Kasumi-1 (cell line): ENCODE data around the gene PLA1A.
A peak's percentile ranks its signal among the peaks of the same experiment; 100 is the strongest.

ENCODE experiments used
- DNase-seq, 2 experiments: peaks; one replicate each; lab custom pipeline; 2025; lab: John Stamatoyannopoulos, UW

PLA1A gene

GRCh38 chr3:119608405-119609000, 10.8 kb downstream of the PLA1A start:
- DNase-seq: no peak

- DNase-seq: no peak
Measured at GRCh38 chr3:119609301-119609700, 11.6 kb downstream of the PLA1A start.

GRCh38 chr3:119611664-119612063, 14.0 kb downstream of the PLA1A start:
- DNase-seq: no peak

GRCh38 chr3:119613201-119613600, 15.5 kb downstream of the PLA1A start:
- no peak for DNase-seq

- DNase-seq: no peak
Measured at GRCh38 chr3:119613872-119614271, 16.2 kb downstream of the PLA1A start.

GRCh38 chr3:119616056-119616455, 18.4 kb downstream of the PLA1A start:
- no peak for DNase-seq

GRCh38 chr3:119619094-119619493, 21.4 kb downstream of the PLA1A start:
- DNase-seq: no peak

- DNase-seq: no peak
Measured at GRCh38 chr3:119620899-119621298, 23.2 kb downstream of the PLA1A start.

- no peak for DNase-seq
Measured at GRCh38 chr3:119624002-119624720, 26.5 kb downstream of the PLA1A start.

- DNase-seq: no peak
Measured at GRCh38 chr3:119625451-119626153, 27.9 kb downstream of the PLA1A start.

GRCh38 chr3:119626196-119626595, 28.5 kb downstream of the PLA1A start:
- DNase-seq: no peak

GRCh38 chr3:119627461-119627860, 29.8 kb downstream of the PLA1A start:
- peak; percentile 39 to 41 for DNase-seq

- no peak for DNase-seq
Measured at GRCh38 chr3:119628390-119628789, 30.7 kb downstream of the PLA1A start.

- no peak for DNase-seq
Measured at GRCh38 chr3:119628816-119629445, 31.2 kb downstream of the PLA1A start.

GRCh38 chr3:119630128-119630879, 32.6 kb downstream of the PLA1A start:
- no peak for DNase-seq

GRCh38 chr3:119630880-119631329, 33.2 kb downstream of the PLA1A start:
- DNase-seq: no peak

GRCh38 chr3:119631516-119631915, 33.8 kb downstream of the PLA1A start:
- DNase-seq: no peak

GRCh38 chr3:119632216-119632615, 34.5 kb downstream of the PLA1A start:
- DNase-seq: no peak

- no peak for DNase-seq
Measured at GRCh38 chr3:119632829-119633228, 35.1 kb downstream of the PLA1A start.

- no peak for DNase-seq
Measured at GRCh38 chr3:119635719-119636118, 38.0 kb downstream of the PLA1A start.

GRCh38 chr3:119636249-119636648, 38.6 kb downstream of the PLA1A start:
- no peak for DNase-seq
